Activated CD4-positive, CD25-positive, alpha-beta regulatory T cell treated with anti-CD3 and anti-CD28 coated beads, Interleukin-2, amount 50 U/mL, for 24 hours (primary cell): ENCODE results near the gene LNX1.

Source experiments
- ATAC-seq, 2 donors: fragments of 150-1000 bp; cut with Tn5 transposase; one replicate each; pipeline ENCODE4 v1.10.0; 2021; ENCODE audit warnings: mild to moderate bottlenecking in 1 of 2, moderate library complexity in 1 of 2

LNX1 gene

DNA sequence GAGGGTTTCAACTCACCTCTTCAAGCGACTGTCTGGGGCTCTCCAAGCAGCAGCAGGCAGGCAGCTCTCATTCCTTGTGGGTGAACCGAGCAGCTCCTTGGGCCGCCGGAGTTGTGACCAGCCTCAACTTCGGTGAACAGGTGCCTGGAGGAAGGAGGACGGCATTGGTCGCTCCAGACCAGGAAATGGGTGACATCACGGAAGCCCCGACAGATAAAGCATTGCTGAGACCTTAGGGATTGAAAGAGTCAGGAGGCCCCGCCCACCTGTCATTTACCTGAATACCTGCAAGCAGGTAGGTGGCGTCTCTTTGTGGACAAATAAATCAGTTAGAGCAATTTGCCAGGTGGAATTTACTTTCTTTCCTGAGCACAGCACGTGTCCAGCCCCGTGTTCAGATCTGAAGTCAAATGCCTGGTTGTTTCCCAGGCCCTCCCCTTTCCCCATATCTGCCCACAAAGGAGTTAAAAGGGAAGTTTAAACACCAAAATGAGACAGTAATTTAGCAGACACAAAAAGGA is at the start of gene LNX1:
TSS of gene LNX1 (minus strand) at position 115 of the 521 bp plus-strand sequence. CDS start 17,484 bp downstream, outside the sequence.
- ATAC-seq, result no peak

DNA sequence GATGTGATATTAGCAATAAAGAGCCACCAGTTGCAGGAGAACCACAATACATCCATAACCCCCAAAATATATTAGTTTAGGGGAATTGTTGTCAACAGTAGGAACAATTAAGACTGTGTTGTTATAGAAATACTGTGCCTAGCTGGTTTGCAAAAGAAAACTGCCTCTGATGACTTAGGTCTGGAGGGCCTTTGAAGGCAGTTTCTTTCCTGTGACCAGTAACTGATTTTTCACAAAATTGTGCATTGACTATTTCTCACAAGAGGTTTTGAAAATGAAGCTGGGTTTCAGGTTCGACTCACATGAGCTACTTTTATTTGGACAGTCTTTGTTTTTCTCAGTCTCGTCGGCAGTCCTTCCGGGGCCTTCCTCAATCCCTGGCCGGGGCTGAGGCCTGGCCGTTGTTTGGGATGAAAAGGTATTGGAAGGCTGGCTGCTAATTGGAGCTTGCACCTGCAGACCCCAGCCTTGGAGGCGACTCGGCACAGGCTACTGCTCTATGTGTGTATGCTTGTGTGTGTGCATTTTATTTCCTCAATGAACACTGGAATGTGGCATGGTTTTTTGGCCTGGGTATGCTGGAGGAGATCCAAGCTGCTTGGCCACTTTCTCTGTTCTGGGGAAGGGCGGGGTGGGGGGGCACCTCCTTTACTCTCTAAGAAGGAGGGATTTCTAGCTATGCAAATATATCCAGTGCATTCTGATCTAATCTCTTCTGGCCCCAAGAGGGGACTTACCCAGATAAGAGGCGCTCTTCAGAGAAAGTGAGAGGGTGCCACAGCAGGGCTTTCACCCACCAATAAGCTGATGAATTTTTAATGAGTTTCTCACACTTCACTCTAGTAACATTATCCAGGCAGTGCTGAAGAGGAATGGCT is 49.5 kb upstream of the LNX1 start:
- ATAC-seq, result no peak

DNA sequence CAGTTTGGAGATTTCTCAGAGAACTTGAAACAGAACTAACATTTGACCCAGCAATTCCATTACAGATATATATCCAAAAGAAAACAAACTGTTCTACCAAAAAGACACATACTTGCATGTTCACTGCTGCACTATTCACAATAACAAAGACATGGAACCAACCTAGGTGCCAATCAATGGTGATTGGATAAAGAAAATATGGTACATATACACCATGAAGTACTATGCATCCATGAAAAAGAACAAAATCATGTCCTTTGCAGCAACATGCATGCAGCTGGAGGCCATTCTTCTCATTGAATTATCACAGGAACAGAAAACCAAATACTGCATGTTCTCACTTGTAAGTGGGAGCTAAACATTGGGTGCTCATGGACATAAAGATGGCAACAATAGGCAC is 47.6 kb upstream of the LNX1 start:
- no peak for ATAC-seq

DNA sequence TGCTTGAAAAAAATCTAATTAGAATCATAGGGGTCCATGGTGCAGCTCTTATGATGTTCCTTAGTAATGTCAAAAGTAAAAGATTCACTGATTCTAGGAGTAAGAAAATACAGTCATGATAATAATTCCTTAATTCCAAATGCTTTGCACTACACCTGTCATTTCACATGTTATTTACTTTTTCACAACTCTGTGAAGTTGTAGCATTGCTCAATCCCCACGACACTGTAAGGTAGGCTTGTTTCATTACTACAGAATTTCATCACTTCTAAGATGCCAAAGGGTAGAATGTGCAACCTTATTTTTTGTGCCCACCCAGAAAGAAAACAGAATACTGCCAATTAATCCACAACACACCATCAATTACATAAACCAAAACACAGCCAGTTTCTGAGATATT is 46.1 kb upstream of the LNX1 start:
- no peak for ATAC-seq

DNA sequence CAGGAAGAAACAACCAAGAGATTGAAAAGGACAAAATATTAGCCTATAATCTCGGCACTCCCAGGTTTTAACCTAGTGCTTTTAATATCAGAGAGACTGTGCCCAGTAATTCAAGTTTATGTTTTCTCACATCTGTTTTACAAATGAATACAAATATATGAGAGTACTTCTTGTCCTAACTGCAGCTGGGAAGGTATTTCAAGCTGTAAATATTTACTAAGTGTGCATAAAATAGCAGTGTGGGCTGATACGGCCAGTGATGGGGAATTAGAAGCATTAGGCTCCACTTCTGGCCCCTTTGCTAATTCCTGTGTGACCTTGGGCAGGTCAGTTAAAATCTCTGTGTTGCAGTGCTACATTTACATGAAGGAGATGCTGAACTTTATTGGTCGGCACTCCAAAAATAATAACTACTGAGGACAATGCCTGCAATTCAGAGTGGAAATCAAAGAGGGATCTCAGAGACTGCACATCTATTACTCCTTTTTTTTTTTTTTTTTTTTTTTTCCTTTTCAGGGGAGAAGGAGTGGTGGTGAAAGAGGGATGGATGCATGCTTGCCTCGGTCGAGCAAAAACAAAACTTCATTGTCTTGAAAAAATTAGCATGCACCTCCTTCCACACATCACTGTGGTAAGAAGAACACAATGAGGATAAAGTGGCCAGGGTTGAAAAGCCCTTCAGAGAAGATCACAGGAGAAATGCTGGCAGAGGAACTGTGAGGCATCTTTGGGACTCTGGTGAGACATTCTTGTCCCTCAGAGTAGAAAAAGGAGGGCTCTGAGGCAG is 44.6 kb upstream of the LNX1 start:
- no peak for ATAC-seq

DNA sequence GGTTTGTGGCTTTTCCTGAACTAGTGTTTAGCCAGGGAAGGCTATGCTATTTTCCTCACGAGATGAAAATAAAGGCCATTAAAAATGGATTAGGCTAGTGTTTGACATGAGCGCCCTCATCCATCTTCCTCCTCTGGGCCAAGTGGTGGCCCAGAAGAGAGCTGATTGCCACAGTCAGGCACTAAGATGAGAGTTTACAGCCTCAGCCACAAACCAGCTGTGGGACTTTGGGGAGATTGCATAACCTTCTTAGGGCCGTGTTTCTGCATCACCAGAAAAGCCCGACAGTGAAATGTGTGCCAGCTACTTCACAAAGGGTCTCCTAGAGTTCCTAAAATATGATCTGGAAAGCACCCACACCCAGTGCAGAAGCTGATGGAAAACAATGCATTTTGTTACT is 42.3 kb upstream of the LNX1 start:
- no peak for ATAC-seq

DNA sequence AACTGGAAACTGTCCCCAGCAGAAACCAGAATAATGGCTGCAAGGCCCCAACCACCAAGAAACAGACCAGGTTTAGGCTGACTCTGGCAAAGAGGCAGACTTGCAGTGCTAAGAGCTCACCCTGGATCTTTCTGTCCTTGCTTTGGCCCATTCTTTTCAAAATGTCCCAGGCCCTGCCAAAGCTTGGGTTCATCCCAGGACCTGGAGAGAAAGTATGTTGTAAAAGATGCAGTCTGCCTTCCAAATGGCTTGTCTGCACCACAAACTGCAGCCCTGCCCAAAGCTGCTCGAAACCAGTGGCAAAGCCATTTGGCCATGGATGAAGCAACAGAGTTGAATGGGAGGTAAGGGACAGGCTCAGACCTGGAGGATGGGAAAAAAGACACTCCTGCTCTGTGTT is 38.0 kb upstream of the LNX1 start:
- no peak for ATAC-seq

DNA sequence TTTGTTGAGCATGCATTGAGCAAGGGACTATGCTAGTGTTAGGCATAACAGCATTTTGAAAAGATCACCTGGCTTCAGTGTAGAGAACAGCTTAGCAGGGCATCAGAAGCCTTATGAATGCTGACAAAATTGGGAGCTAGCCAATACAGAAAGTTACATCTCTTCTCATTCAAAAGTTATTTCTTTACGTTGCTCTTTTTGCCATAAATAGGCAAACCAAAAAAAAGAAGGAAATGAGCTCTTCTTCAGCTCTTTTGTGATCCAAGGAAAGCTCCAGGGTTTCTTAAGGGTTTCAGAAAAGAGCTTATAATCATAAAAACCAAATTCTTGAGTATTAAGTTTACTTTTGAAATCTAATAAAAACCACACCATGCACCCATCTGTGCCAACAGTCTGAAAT is 35.2 kb upstream of the LNX1 start:
- no peak for ATAC-seq

DNA sequence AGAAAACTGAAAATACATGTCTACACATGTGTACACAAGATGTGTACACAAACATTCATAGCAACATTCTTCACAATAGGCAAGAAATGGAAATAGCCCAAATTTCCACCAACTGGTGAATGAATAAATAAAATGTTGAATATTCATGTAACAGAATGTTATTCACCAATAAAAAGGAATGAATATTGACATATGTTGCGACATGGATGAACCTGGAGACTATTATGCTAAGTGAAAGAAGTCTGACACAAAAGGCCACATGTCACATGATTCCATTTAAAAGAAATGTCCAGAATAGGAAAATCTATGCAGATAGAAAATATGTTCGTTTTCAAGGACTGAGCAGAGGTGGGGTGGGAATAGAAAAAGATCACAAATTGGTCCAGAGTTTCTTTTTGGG is 34.6 kb upstream of the LNX1 start:
- ATAC-seq, result no peak

DNA sequence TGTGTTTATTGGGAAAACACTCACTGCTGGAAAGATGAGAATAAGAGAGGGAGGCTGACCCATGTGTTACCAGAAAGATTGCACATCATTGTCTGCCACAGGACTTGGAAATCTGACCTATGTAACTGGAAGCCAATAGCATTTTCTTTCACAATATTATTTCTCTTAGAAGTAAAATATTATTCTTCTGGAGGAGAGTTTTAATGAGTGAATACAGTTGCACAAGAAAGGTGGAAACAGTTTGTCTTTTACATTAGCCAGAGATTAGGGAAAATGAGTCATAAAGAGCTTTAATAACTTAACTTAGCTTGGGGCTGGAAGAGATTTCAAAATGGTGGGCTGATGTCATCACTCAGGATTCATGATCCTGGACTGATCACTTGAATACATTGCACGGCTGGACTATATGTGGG is 31.5 kb upstream of the LNX1 start:
- no peak for ATAC-seq

DNA sequence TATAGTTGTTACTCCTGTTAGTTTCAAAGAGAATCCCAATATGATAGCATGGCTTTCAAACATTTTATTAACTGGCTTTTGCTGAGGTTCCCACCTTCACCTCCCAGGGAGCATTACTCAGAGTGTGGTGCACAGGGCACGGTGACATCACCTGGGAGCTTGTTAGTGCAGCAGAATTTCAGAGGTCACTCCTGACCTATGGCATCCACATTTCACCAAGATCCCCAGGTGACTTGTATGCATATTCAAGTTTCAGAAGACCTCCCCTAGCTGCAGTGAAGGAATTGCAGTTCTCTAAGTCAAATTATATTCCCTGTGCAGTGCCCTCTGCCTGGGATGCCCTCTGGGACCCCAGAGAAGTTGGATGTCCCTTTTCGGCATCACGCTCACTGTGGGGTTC is 29.7 kb upstream of the LNX1 start:
- no peak for ATAC-seq

DNA sequence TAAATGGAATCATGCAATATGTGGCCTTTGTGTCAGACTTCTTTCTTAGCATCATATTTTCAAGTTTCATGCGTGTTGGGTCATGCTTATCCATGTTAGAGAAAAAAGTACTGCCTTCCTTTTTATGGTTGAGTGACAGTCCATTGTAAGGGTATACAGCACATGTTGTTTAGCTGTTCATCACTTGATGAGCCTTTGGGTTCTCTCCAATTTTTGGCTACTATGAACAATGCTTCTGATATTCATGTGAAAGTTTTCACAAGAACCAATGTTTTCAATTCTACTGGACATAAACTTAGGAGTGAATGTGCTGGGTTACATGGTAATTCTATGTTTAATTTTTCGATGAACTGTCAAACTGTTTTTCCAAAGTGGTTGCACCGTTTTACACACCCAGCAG is 28.1 kb upstream of the LNX1 start:
- ATAC-seq, result no peak

DNA sequence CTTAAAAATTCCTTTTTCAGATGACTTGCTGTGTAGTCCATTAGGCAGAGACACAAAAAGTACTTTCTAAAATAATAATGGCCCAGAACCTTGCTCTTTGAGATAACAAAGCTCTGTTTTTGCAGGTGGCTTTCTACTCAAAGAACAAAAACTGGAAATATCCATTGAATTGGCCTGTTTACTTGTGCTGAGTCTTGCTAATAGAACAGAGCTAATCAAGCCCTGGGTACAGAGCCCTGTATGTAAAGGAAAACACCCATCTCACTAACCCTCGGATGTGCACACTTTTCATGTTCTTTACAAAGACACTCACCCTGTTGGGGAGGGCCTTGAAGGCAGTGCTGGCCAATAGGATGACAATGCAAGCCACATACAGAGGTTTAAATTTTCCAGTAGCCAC is 27.0 kb upstream of the LNX1 start:
- no peak for ATAC-seq

DNA sequence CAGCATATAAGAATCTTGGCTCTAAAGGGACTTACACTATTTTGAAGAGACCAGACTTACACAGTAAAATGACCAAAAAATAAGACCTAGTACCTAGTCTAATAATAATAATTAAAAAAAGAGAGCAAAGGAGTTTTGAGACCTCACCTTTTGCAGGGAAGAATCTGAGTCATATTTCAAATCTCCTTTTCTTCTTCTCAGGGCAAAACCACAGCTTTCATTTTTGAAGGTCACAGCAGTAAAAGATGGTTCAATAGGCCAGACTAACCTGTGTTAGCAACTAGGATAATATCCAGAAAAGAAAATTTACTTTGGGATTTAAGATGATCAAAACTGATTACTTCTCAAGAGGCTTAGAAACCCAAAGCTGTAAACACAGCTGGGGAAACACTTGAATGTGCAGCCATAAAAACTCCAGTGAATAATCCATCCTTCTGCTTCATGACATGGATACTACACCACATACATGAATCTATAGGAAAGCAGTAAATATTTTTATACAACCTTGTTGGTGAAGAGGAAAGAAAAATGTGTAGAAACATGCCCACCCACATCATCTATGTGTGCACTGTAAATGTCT is 25.9 kb upstream of the LNX1 start:
- ATAC-seq, result no peak

DNA sequence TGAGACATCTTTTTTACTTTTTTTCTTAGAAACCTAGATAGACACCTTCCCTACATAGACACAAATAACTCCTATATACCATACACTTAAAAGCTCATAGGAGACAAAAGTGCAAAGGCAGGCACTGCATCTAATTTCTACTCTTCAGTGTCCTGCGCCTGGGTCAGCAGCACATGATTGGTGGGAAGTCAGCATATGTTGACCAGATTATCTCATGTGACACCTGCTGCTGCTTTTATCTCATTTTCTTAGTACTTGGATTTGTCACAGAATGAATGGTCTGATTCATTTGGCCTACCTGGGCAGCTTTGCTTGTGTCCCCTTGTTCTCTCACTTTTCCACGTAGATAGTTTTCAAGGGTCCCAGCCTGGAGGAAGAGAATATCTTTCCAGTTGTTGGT is 24.9 kb upstream of the LNX1 start:
- no peak for ATAC-seq

DNA sequence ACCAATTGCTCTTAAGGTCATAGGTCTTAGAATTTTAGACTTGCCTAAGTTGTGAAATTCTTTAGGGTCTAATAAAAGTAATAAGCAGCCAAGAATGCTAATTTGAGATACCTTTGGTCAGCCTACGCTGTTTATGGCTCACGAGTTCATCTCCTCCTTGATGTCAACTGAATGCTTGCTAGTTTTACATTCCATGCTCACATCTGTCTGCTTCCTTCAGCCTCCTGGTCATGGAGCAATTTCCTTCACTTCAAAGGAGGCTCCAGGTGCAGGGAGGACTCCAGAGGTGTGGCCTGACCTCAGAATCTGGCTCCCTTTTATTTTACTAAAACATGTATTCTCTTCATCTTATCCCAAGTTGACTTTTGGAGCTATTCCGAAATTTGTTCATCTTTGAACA is 23.3 kb upstream of the LNX1 start:
- ATAC-seq, result no peak

DNA sequence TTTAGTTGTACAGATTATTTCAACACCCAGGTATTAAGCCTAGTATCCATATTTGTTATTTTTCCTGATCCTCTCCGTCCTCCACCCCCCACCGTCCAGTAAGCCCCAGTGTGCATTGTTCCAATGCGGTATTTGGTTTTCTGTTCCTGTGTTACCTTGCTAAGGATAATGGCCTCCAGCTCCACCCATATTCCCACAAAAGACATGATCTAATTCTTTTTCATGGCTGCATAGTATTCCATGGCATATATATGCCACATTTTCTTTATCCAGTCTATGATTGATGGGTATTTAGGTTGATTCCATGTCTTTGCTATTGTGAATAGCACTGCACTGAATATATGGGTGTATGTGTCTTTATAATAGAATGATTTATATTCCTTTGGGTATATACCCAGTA is 22.1 kb upstream of the LNX1 start:
- no peak for ATAC-seq

DNA sequence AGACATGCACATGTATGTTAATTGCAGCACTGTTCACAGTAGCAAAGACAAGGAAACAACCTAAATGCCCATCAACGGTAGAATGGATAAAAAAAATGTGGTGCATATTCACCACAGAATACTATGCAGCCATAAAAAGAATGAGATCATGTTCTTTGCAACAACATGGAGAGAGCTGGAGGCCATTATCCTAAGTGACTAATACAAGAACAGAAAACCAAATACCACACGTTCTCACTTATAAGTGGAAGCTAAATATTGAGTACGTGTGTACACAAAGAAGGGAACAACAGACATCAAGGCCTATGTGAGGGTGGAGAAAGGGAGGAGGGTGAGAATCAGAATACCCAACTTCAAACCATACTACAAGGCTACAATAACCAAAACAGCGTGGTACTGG is 17.4 kb upstream of the LNX1 start:
- no peak for ATAC-seq

DNA sequence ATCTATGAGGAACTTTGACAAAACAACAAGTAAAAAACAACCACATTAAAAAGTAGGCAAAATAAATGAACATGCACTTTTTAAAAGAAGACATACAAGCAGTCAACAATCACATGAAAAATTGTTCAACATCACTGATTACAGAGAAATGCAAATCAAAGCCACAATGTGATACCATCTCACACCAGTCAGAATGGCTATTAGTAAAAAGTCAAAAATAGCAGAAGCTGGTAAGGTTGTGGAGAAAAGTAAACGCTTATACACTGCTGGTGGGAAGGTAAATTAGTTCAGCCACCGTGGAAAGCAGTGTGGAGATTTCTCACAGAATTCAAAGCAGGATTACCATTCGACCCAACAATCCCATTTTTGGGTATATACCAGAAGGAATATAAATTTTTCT is 17.0 kb upstream of the LNX1 start:
- ATAC-seq, result no peak

DNA sequence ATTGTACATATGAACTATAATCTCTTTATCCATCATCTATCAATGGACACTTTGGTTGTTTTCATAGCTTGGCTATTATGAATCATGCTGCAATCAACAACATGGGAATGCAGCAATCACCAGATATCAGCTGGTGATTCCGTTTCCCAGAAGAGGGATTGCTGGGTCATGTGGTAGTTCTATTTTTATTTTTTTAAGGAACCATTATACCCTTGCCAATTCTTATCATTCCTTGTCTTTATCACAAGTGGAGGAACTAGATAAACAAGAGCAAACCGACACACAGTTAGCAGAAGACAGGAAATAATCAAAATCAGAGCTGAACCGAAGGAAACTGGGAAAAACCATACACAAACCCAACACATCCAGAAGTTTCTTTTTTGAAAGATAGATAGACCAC is 14.5 kb upstream of the LNX1 start:
- no peak for ATAC-seq

DNA sequence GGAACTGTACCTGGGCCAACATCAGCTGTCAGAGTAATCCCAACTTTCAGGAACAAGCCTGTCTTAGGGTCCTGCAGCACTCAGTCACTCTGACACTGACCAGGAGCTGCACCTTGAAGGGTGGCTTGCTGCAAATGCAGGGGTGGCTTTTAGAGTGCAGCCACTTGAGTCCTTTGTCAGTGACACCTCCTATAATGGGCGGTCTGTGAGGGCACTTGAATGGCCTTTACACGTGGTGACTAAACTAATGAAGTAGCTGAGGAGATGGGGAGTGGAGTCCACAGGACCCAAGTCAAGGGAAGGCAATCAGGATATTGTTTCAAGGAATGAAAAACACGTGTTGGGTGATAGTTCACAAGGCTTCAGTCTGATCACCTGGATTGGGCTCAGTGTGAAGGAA is 11.1 kb upstream of the LNX1 start:
- ATAC-seq, result no peak

DNA sequence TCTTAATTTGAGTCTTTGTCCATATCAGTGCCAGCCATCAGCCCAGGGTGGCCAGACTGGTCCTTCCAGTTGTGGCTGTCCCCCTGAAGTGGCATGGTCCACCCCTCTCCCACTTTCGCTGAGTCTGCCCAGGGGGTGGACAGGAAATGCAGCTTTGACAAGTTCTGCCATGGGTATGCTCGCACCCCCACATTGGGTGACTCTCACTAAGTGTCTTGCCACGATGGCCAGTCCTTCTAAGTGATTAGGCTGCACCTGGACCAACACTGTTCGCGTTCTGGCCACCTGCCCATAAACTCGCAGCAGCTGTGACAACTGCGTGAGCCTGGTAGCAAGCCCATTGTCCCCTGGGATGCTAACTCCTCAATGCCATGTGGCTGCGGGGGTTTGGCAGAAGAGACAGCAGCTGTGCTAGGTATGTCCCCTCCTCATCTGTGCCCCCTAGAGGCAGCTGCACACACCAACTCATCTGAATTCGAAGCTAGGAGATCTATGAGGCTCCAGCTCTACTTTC is 10.0 kb upstream of the LNX1 start:
- ATAC-seq, result no peak

DNA sequence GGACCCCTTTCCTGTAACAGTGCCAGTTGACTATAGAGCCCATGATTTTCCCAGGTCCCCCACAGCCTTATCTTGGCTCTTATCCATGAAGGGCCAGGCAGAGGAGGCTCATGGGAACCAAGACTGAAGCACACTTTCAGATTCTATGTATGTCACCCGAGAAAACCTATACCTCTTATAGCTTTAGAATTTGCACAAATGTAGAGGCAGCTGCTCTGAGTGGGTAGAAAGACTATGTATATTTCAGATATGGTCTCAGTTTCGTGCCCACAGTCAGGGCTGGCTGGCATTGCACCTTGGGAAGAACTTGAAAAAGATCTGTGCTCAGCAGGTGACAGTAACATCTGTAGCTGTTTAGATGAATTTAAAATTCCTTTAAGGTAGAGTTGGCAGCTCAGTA is 8.3 kb upstream of the LNX1 start:
- no peak for ATAC-seq
